HCT116 (cell line): ENCODE results near the gene UBE2L6. TPM values are rescaled to one million over a fixed set of nuclear protein-coding genes. Genes with fewer than 3 reads are reported as not detected.

ENCODE experiments used
- ATAC-seq: fragments of 200-7000 bp; cut with Tn5 transposase; 2 replicates; pipeline ENCODE4 v1.9.1; 2020; ENCODE audit warnings: mild to moderate bottlenecking, moderate library complexity
- BruUV-seq: library from RNA; stranded (reverse); fragments of 400-500 nt; replicated peaks from 2 replicates; lab custom pipeline; 2021; lab: Mats Ljungman, UMichigan
- CTCF ChIA-PET: fragments of 300-600 bp; sonication (Branson Sonifier 250); formaldehyde crosslinking; loops from one replicate; lab custom pipeline; 2021; ENCODE audit warnings: antibody characterized with exemption; lab: Charles Lee
- POLR2A ChIA-PET: fragments of 300-600, 350-600 bp; sonication (Branson Sonifier 250); formaldehyde crosslinking; loops from one replicate; lab custom pipeline; 2021; ENCODE audit warnings: antibody characterized with exemption; lab: Charles Lee
- RAD21 ChIA-PET, 2 experiments: fragments of 300-600 bp; sonication (Branson Sonifier 250); formaldehyde crosslinking; loops; one replicate each; lab custom pipeline; 2023; ENCODE audit warnings: low total read pairs in 2 of 2; ENCODE audit not compliant: uncharacterized antibody in 2 of 2, unreplicated experiment in 2 of 2, low non-redundant PET in 1 of 2; lab: Charles Lee
- DNase-seq: peaks from one replicate; pipeline ENCODE4 v3.0.0-alpha.2; 2010; ENCODE audit warnings: low read depth, low spot score
- H2AFZ ChIP-seq: fragments of 200-600 bp; shearing (Covaris generic), sonication (generic); 2 replicates; pipeline ENCODE4 v1.6.1; 2017; ENCODE audit warnings: low read depth, mixed run types, mixed read lengths, antibody characterized with exemption, low read length; ENCODE audit not compliant: poor library complexity, severe bottlenecking
- H3K27ac ChIP-seq: 2 replicates; pipeline ENCODE4 v1.5.1; 2012; ENCODE audit warnings: low read depth, low read length
- H3K27me3 ChIP-seq: fragments of 200-600 bp; sonication (generic); 2 replicates; pipeline ENCODE4 v1.6.1; 2016; ENCODE audit warnings: mixed run types, low read length, mixed read lengths; ENCODE audit not compliant: insufficient read depth
- H3K36me3 ChIP-seq, 2 experiments: fragments of 200-500 bp in 1 of 2; fragments of 200-600 bp in 1 of 2; sonication (Bioruptor generic) in 1 of 2; sonication (generic) in 1 of 2; 2 replicates each; pipeline versions ENCODE4 v1.5.1 to v1.6.1; 2014 to 2016; ENCODE audit warnings: low read length in 2 of 2, inconsistent platforms in 1 of 2, mixed read lengths in 1 of 2, mixed run types in 1 of 2; ENCODE audit not compliant: insufficient read depth in 2 of 2, control insufficient read depth in 1 of 2
- H3K4me1 ChIP-seq, 2 experiments: fragments of 200-600 bp in 1 of 2; sonication (generic) in 1 of 2; 2 replicates each; pipeline versions ENCODE4 v1.5.1 to v1.6.1; 2012 to 2017; ENCODE audit warnings: low read length in 2 of 2, inconsistent platforms in 1 of 2, mild to moderate bottlenecking in 1 of 2, mixed read lengths in 1 of 2, mixed run types in 1 of 2, moderate library complexity in 1 of 2; ENCODE audit not compliant: insufficient read depth in 2 of 2, control insufficient read depth in 1 of 2
- H3K4me2 ChIP-seq: fragments of 200-600 bp; sonication (generic); 2 replicates; pipeline ENCODE4 v1.6.1; 2017; ENCODE audit warnings: mixed run types, low read length, mixed read lengths
- H3K4me3 ChIP-seq, 2 experiments: fragments of 200-600 bp in 1 of 2; sonication (generic) in 1 of 2; replicated peaks in 1 of 2; 2 replicates each; pipeline ENCODE4 v1.5.1; 2011 to 2016; ENCODE audit warnings: low read length in 2 of 2, control low read depth in 1 of 2, low read depth in 1 of 2, mild to moderate bottlenecking in 1 of 2, mixed read lengths in 1 of 2, mixed run types in 1 of 2
- H3K79me2 ChIP-seq: fragments of 200-600 bp; sonication (generic); 2 replicates; pipeline ENCODE4 v1.6.1; 2017; ENCODE audit warnings: mild to moderate bottlenecking, mixed run types, low read length, moderate library complexity, mixed read lengths; ENCODE audit not compliant: insufficient read depth
- H3K9ac ChIP-seq: fragments of 200-600 bp; sonication (generic); 2 replicates; pipeline ENCODE4 v1.6.1; 2016; ENCODE audit warnings: low read length, mixed read lengths
- H3K9me2 ChIP-seq: fragments of 200-600 bp; sonication (generic), shearing (Covaris generic); 2 replicates; pipeline ENCODE4 v1.6.1; 2017; ENCODE audit warnings: mixed run types, mild to moderate bottlenecking, moderate library complexity; ENCODE audit not compliant: insufficient read depth
- H3K9me3 ChIP-seq, 2 experiments: fragments of 200-500 bp in 1 of 2; fragments of 200-600 bp in 1 of 2; sonication (Bioruptor generic) in 1 of 2; sonication (generic) in 1 of 2; 2 replicates each; pipeline ENCODE4 v1.6.1; 2014 to 2017; ENCODE audit warnings: low read length in 2 of 2, mixed read lengths in 2 of 2, inconsistent platforms in 1 of 2, low read depth in 1 of 2, mild to moderate bottlenecking in 1 of 2, mixed run types in 1 of 2, moderate library complexity in 1 of 2; ENCODE audit not compliant: control insufficient read depth in 1 of 2, insufficient read depth in 1 of 2
- H4K20me1 ChIP-seq: fragments of 200-600 bp; sonication (generic), shearing (Covaris generic); 2 replicates; pipeline ENCODE4 v1.6.1; 2017; ENCODE audit warnings: mixed run types, mild to moderate bottlenecking, moderate library complexity; ENCODE audit not compliant: insufficient read depth
- CBX3 ChIP-seq: IDR thresholded peaks from 2 replicates; pipeline ENCODE4 v1.6.1; 2012; ENCODE audit warnings: low read depth
- CEBPB ChIP-seq: IDR thresholded peaks from 2 replicates; pipeline ENCODE4 v1.6.1; 2012; ENCODE audit warnings: low read depth
- CTCF ChIP-seq, 3 experiments: fragments of 200-600 bp in 1 of 3; sonication (generic) in 1 of 3; IDR thresholded peaks in 2 of 3; conservative IDR thresholded peaks in 1 of 3; 2 replicates each; pipeline ENCODE4 v1.5.1; 2012 to 2017; ENCODE audit warnings: low read depth in 2 of 3, low read length in 2 of 3, antibody characterized with exemption in 1 of 3, borderline replicate concordance in 1 of 3, control low read depth in 1 of 3, mild to moderate bottlenecking in 1 of 3, mixed read lengths in 1 of 3, mixed run types in 1 of 3, moderate library complexity in 1 of 3; ENCODE audit not compliant: insufficient read depth in 1 of 3
- EGR1 ChIP-seq: IDR thresholded peaks from 2 replicates; pipeline ENCODE4 v1.6.1; 2012; ENCODE audit warnings: low read depth
- ELF1 ChIP-seq: IDR thresholded peaks from 2 replicates; pipeline ENCODE4 v1.6.1; 2012; ENCODE audit warnings: low read depth, borderline replicate concordance
- EZH2 ChIP-seq: fragments of 200-600 bp; sonication (generic); IDR thresholded peaks from 2 replicates; pipeline ENCODE4 v1.6.1; 2017; ENCODE audit warnings: antibody characterized with exemption, mixed run types
- EZH2phosphoT487 ChIP-seq: fragments of 200-600 bp; IDR thresholded peaks from 2 replicates; pipeline ENCODE4 v1.6.1; 2018; ENCODE audit warnings: antibody characterized with exemption, borderline replicate concordance
- FOSL1 ChIP-seq: IDR thresholded peaks from 2 replicates; pipeline ENCODE4 v1.6.1; 2012; ENCODE audit warnings: low read depth
- POLR2A ChIP-seq: IDR thresholded peaks from 2 replicates; pipeline ENCODE4 v1.7.0; 2011; ENCODE audit warnings: borderline replicate concordance; ENCODE audit not compliant: insufficient read depth, insufficient read length; ENCODE audit errors: extremely low read depth
- POLR2AphosphoS5 ChIP-seq: IDR thresholded peaks from 2 replicates; pipeline ENCODE4 v1.6.1; 2011; ENCODE audit warnings: mild to moderate bottlenecking, low read depth, low read length, moderate library complexity
- RAD21 ChIP-seq: IDR thresholded peaks from 2 replicates; pipeline ENCODE4 v1.6.1; 2012; ENCODE audit warnings: low read depth, mild to moderate bottlenecking
- REST ChIP-seq: IDR thresholded peaks from 2 replicates; pipeline ENCODE4 v1.6.1; 2012; ENCODE audit warnings: low read depth
- SIN3A ChIP-seq: IDR thresholded peaks from 2 replicates; pipeline ENCODE4 v1.6.1; 2012; ENCODE audit warnings: low read depth
- SP1 ChIP-seq: IDR thresholded peaks from 2 replicates; pipeline ENCODE4 v1.6.1; 2012; ENCODE audit warnings: low read depth
- ZBTB33 ChIP-seq: IDR thresholded peaks from 2 replicates; pipeline ENCODE4 v1.6.1; 2011; ENCODE audit warnings: mild to moderate bottlenecking, low read length, moderate library complexity; ENCODE audit not compliant: insufficient replicate concordance; ENCODE audit errors: extremely low read depth
- ZFX ChIP-seq: fragments of 450-650 bp; IDR thresholded peaks from 2 replicates; pipeline ENCODE4 v1.6.1; 2017
- intact Hi-C: fragments of 100-400 bp; cut with micrococcal nuclease; formaldehyde crosslinking; loops from 2 replicates; pipeline ENCODE4 v1.10.0; 2022
- total RNA-seq: library from RNA; stranded (reverse); gene quantifications from one replicate; pipeline ENCODE4 v1.2.1, GENCODE V29; 2021; ENCODE audit not compliant: unreplicated experiment

Gene UBE2L6
- total RNA-seq, 1 experiment from 2014 or later: 24.8 TPM

- no peaks in the 10 kb centered on the region for H3K79me2 ChIP-seq
- BruUV-seq: no TSS peak
- ChIA-PET CTCF (no interaction called here), POLR2A (no interaction called here), RAD21 (no interaction called here)
- no peaks in the 10 kb centered on the region for H4K20me1 ChIP-seq
- DNase-seq: no peak
- H3K36me3 ChIP-seq: no peaks in the 10 kb centered on the region
- intact Hi-C loops: no loop called here
- no peak overlapping the region for H3K9ac ChIP-seq
- no peaks in the 10 kb centered on the region for H3K9me2 ChIP-seq
- no peaks in the 10 kb centered on the region for H3K9me3 ChIP-seq
- no peak overlapping the region for H2AFZ ChIP-seq
- H3K27me3 ChIP-seq: no peaks in the 10 kb centered on the region
- H3K27ac ChIP-seq: no peak overlapping the region
- TF ChIP-seq ELF1: no peak
- no peak for TF ChIP-seq ZFX
- TF ChIP-seq CBX3: no peak
- no peak for TF ChIP-seq ZBTB33
- no peak for TF ChIP-seq CEBPB
- TF ChIP-seq CTCF (IDR thresholded peaks at IDR 0.05 in 2 of 3, conservative IDR thresholded peaks at IDR 0.05 in 1 of 3; ENCODE audit: borderline replicate concordance in 1 of 3, insufficient read depth in 1 of 3, low read depth in 2 of 3, low read length in 2 of 3): no peak
- TF ChIP-seq EZH2phosphoT487: no peak
- TF ChIP-seq SP1: no peak
- no peak for TF ChIP-seq POLR2AphosphoS5
- TF ChIP-seq EGR1: no peak
- no peak for TF ChIP-seq FOSL1
- no peak for TF ChIP-seq EZH2
- TF ChIP-seq REST: no peak
- TF ChIP-seq POLR2A: no peak
- TF ChIP-seq RAD21: no peak
- no peak for TF ChIP-seq SIN3A
- ATAC-seq: no peak
- no peak overlapping the region for H3K4me2 ChIP-seq
- no peak overlapping the region for H3K4me3 ChIP-seq
- H3K4me1 ChIP-seq: no peaks in the 10 kb centered on the region
These were observed 17.8 kb upstream of the UBE2L6 start for GRCh38 chr11:57585301-57585700.
